DND-41 (cell line): ENCODE measurements around the gene HGF.
"Not testable (repeated sequence)": the region's sequence is repeated elsewhere in the genome, so short reads cannot be mapped to it uniquely, and the experiment has no call there.

ENCODE experiments used
- ATAC-seq: fragments of 200-7000 bp; cut with Tn5 transposase; 3 replicates; pipeline ENCODE4 v1.9.1; 2021; ENCODE audit warnings: low read depth; ENCODE audit not compliant: insufficient read depth
- DNase-seq: peaks from one replicate; pipeline ENCODE4 v3.0.0-alpha.2; 2020
- H2AFZ ChIP-seq: 2 replicates; pipeline ENCODE4 v1.6.0; 2012; ENCODE audit warnings: low read depth, low read length
- H3K27ac ChIP-seq: 2 replicates; pipeline ENCODE4 v1.5.1; 2012; ENCODE audit warnings: low read length, inconsistent platforms
- H3K27me3 ChIP-seq: fragments of 200-600 bp; sonication (generic); 2 replicates; pipeline ENCODE4 v1.6.0; 2012; ENCODE audit warnings: low read length, mild to moderate bottlenecking, inconsistent platforms; ENCODE audit not compliant: insufficient read depth, poor library complexity
- H3K36me3 ChIP-seq: 2 replicates; pipeline ENCODE4 v1.5.1; 2012; ENCODE audit warnings: low read length, inconsistent platforms; ENCODE audit not compliant: insufficient read depth
- H3K4me1 ChIP-seq: 2 replicates; pipeline ENCODE4 v1.5.1; 2012; ENCODE audit warnings: mild to moderate bottlenecking, low read length; ENCODE audit not compliant: insufficient read depth
- H3K4me2 ChIP-seq: 2 replicates; pipeline ENCODE4 v1.6.0; 2012; ENCODE audit warnings: mild to moderate bottlenecking, moderate library complexity, low read length, inconsistent platforms; ENCODE audit not compliant: insufficient read depth
- H3K4me3 ChIP-seq, 2 experiments: fragments of 200-600 bp in 1 of 2; shearing (Covaris generic) in 1 of 2; 2 replicates each; pipeline ENCODE4 v1.5.1; 2012 to 2016; ENCODE audit warnings: inconsistent platforms in 2 of 2, low read length in 2 of 2, mild to moderate bottlenecking in 2 of 2, low read depth in 1 of 2, moderate library complexity in 1 of 2
- H3K79me2 ChIP-seq: 2 replicates; pipeline ENCODE4 v1.6.0; 2012; ENCODE audit warnings: low read length, inconsistent platforms; ENCODE audit not compliant: insufficient read depth
- H3K9ac ChIP-seq: 2 replicates; pipeline ENCODE4 v1.6.0; 2012; ENCODE audit warnings: low read depth, mild to moderate bottlenecking, inconsistent platforms, low read length, moderate library complexity
- H3K9me3 ChIP-seq: 2 replicates; pipeline ENCODE4 v1.5.1; 2012; ENCODE audit warnings: low read length, moderate library complexity, mild to moderate bottlenecking, inconsistent platforms; ENCODE audit not compliant: insufficient read depth, severe bottlenecking
- H4K20me1 ChIP-seq: 2 replicates; pipeline ENCODE4 v1.6.0; 2012; ENCODE audit warnings: low read length; ENCODE audit not compliant: insufficient read depth
- CTCF ChIP-seq: IDR thresholded peaks from 2 replicates; pipeline ENCODE4 v1.5.1; 2012; ENCODE audit warnings: borderline replicate concordance, low read length, moderate library complexity, mild to moderate bottlenecking; ENCODE audit not compliant: poor library complexity, severe bottlenecking; ENCODE audit errors: extremely low read depth
- EZH2 ChIP-seq: IDR thresholded peaks from 3 replicates; pipeline ENCODE4 v1.6.1; 2012; ENCODE audit warnings: borderline replicate concordance, low read depth, mild to moderate bottlenecking, moderate library complexity, low read length, inconsistent platforms; ENCODE audit not compliant: severe bottlenecking

Gene HGF

GRCh38 chr7:81769891-81770727 lies at the start of gene HGF:
Gene HGF (minus strand): TSS chr7:81770047. CDS start chr7:81769971, 76 bp downstream.
- TF ChIP-seq CTCF (no peak), EZH2 (no peak)
- H3K27ac ChIP-seq = no peak within 1 kb of the TSS
- no peak within 1 kb of the TSS for H3K9ac ChIP-seq
- H3K27me3 ChIP-seq = no peaks in the 10 kb centered on the region
- no peak within 1 kb of the TSS for H2AFZ ChIP-seq
- no peaks in the 10 kb centered on the region for H3K4me1 ChIP-seq
- H3K4me3 ChIP-seq = no peak within 1 kb of the TSS
- H3K9me3 ChIP-seq = no peaks in the 10 kb centered on the region
- no peaks in the 10 kb centered on the region for H3K79me2 ChIP-seq
- no peak for DNase-seq
- H3K4me2 ChIP-seq = no peak within 1 kb of the TSS
- no peak for ATAC-seq
- H3K36me3 ChIP-seq = no peaks in the 10 kb centered on the region
- H4K20me1 ChIP-seq = no peaks in the 10 kb centered on the region

GRCh38 chr7:81816312-81816711 lies 46.5 kb upstream of the HGF start:
- H3K4me3 ChIP-seq = 0 out of 4 replicates have a peak overlapping the region, but pooled peaks of 1 of the 2 experiments have one; percentile 3
- no peaks in the 10 kb centered on the region for H3K4me1 ChIP-seq
- H2AFZ ChIP-seq = no peak overlapping the region
- no peak overlapping the region for H3K4me2 ChIP-seq
- H3K9ac ChIP-seq = no peak overlapping the region
- ATAC-seq (no peak), DNase-seq (no peak)
- no peaks in the 10 kb centered on the region for H3K27me3 ChIP-seq
- H4K20me1 ChIP-seq = no peaks in the 10 kb centered on the region
- no peaks in the 10 kb centered on the region for H3K79me2 ChIP-seq
- TF ChIP-seq CTCF (no peak), EZH2 (no peak)
- no peaks in the 10 kb centered on the region for H3K9me3 ChIP-seq
- H3K27ac ChIP-seq = no peak overlapping the region
- H3K36me3 ChIP-seq = no peaks in the 10 kb centered on the region

- H3K27me3 ChIP-seq, H2AFZ ChIP-seq, H3K27ac ChIP-seq, H3K36me3 ChIP-seq, H4K20me1 ChIP-seq, ATAC-seq, H3K79me2 ChIP-seq, H3K4me3 ChIP-seq, H3K4me1 ChIP-seq, H3K9me3 ChIP-seq, H3K9ac ChIP-seq, DNase-seq, H3K4me2 ChIP-seq: not testable (repeated sequence)
Measured at GRCh38 chr7:81812866-81813476, 43.1 kb upstream of the HGF start.
